GM20000 (cell line): ENCODE data around the gene KCNE3.

Experiments
- DNase-seq: peaks from one replicate; pipeline ENCODE4 v3.0.0; 2012; ENCODE audit warnings: low spot score
- TF ChIP-seq, protein P1 (sequence below): IDR thresholded peaks from 2 replicates; pipeline ENCODE4 v1.5.1; 2012; ENCODE audit warnings: mild to moderate bottlenecking, control low read depth; ENCODE audit errors: extremely low read depth, missing control alignments

The KCNE3 gene

DNA sequence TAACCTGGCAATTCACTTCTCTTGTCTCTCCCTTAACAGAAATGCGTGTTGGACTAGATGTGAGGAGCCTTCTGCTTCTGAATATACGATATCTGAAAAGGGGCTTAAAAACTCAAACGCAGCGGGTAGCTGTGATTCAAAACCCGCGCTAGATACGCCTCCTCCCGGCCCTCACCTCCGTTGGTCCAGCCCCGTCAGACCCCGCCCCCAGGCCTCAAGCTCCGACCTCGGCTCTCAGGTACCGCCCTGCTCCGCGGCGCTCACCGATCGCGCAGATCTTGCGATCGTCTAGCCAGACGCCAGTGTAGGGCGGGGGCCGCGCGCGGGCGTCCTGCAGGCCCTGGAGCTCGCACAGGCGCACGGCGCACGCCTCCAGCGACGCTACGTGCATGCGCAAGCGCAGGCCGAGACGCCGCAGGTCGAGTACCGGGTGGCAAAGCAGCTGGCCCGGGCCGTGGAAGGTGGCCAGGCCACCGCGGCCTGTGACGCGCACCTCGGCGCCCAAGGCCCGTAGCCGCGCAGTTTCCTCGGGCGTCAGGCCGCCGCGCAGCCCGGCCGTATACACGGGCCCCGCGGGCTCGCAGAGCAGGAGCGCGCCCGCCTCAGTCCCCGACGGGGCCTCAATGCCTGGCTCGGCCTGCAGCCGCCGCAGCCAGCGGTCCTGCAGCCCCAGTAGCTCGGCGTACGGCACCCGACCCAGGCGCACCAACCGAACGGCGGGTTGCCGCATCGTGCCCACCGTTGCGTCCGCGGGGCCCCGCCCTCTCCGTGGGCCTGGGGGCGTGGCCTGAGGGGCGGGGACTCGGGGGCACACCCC lies 25.8 kb upstream of the KCNE3 start, which contains the start of gene LIPT2:
LIPT2 (minus strand) TSS at position 751 of the 817 bp plus-strand sequence; CDS start at position 730, 21 bp downstream.
- peak; percentile 95 for DNase-seq
- TF ChIP-seq, protein P1, sequence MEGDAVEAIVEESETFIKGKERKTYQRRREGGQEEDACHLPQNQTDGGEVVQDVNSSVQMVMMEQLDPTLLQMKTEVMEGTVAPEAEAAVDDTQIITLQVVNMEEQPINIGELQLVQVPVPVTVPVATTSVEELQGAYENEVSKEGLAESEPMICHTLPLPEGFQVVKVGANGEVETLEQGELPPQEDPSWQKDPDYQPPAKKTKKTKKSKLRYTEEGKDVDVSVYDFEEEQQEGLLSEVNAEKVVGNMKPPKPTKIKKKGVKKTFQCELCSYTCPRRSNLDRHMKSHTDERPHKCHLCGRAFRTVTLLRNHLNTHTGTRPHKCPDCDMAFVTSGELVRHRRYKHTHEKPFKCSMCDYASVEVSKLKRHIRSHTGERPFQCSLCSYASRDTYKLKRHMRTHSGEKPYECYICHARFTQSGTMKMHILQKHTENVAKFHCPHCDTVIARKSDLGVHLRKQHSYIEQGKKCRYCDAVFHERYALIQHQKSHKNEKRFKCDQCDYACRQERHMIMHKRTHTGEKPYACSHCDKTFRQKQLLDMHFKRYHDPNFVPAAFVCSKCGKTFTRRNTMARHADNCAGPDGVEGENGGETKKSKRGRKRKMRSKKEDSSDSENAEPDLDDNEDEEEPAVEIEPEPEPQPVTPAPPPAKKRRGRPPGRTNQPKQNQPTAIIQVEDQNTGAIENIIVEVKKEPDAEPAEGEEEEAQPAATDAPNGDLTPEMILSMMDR, result no peak

DNA sequence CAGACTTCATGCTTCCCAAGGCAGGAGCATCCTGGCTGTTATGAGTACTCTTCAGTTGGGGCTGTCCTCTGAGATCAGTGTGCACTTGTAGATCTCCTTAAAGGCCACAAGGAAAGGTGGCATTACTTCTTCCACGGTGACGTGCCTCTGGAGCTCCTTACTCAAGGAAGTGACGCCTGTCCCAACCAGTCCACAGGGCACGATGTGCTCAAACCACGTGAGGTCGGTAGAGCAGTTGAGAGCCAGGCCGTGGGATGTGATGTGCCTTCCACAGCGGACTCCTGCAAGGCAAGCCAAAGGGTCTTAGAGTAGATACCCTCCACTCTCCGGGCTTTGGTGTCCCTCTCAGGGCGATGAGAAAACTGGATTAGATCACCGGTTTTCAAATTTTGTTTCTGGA lies 24.7 kb upstream of the KCNE3 start:
- TF ChIP-seq, protein P1, result no peak
- no peak for DNase-seq

DNA sequence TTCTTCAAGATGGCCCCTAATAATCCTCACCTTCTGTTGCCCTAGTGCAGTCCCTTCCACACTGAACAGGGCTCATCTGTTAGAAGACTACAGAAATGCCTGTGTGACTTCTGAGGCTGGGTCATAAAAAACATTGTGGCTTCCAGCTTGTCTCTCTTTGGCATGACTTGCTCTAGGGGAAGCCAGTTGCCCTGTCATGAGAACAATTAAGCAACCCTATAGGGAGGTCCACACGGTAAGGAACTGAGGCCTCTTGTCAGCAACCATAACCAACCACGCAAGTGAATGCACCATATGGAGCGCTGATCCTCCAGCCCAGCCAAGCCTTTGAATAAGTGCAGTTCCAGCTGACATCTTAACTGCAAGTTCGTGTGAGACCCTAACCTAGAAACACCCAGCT lies 23.6 kb upstream of the KCNE3 start:
- TF ChIP-seq, protein P1, result no peak

DNA sequence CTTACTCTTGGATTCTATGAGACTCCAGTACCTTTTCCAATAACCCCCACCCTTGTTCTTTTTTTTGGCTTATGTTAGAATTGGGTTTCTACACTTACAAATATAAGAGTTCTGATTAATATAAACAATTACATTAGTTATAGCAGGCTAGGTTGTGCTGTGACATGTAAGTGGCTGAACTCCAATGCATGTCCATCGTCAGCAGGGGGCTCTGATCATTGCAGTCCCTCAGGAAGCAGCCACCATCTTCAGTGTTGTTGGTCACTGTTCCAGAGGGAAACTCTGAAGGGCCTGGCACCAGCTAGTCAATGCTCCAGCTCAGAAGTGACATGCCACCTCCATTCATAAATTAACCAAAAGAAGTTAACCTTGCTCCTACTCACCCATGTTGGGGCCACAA lies 20.5 kb upstream of the KCNE3 start:
- TF ChIP-seq, protein P1, result peak; percentile 32
- no peak for DNase-seq

More for the DNA sequence above, 23.6 kb upstream of the KCNE3 start:
- DNase-seq, result no peak

DNA sequence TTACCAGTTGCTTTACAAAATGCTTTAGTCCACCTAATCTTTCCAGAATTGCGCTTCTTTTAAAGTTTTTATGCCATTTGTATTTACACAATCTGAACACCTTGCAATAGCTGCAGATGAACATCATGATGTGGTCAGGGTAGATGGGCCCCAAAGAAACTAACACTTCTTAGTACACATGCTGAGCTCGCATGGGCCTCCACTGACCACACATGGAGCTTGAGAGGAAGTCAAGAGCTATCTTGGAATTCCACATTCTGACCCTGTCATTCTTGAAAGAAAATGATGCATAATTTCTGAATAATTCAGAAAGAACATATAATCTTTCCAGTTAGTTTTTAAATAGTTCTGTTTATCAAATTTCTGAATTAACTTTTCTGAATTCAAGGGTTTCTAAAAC lies 18.5 kb upstream of the KCNE3 start:
- no peak for DNase-seq
- TF ChIP-seq, protein P1, result no peak

DNA sequence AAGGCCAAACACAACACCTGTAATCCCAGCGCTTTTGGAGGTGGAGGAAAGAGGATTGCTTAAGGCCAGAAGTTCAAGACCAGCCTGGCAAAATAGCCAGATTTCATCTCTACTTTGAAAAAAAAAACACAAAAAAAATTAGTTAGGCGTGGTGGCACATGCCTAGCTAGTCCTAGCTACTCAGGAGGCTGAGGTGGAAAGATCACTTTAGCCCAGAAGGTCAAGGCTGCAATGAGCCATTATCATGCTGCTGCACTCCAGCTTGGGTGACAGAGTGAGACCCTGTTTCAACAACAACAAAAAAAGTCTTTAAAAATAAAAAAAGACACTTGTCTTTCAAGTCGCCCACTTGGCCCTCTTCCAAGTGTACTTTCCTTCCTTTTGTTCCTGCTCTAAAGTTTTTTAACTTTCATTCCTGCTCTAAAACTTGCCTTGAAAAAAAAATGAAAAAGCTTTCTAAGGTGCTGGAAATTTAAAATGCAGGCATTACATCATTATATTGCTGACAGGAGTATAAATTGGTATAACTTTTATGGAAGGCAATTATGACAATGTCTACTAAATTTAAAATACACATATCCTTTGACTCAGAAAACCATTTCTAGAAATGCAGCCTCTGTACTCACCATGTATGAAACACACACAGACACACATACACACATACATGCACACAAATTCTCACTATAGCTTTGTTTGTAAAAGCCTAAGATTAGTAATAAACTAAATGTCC lies 13.5 kb upstream of the KCNE3 start:
- no peak for DNase-seq
- TF ChIP-seq, protein P1, result no peak

DNA sequence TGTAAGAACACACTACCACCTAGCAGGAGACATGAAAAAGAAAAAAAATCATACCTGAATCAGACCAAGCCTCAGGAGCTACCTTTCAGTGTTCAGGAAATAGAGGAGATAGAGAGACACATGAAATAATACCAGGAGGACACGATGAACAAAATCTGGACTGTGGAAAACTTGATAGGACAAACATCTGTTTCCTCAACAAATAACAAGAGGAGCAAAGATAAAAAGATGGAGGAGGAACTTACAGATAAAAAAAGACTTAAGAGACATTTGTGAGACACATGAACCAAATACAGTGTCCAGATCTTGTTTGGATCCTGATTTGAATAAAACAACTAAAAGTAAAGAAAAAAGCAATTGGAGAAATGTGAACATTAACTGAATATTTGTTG lies 12.4 kb upstream of the KCNE3 start:
- DNase-seq, result no peak
- TF ChIP-seq, protein P1, result no peak
